GM23338 (cell line): ENCODE results near the gene PNMA1. TPM values are rescaled to one million over a fixed set of nuclear protein-coding genes. Genes with fewer than 3 reads are reported as not detected.

Experiments
- ATAC-seq: fragments of 200-7000 bp; cut with Tn5 transposase; 3 replicates; pipeline ENCODE4 v1.9.1; 2020
- DNase-seq: peaks from one replicate; pipeline ENCODE4 v3.0.0-alpha.2; 2015; ENCODE audit warnings: low spot score
- H2AFZ ChIP-seq: fragments of 200-600 bp; sonication (generic); 2 replicates; pipeline ENCODE4 v1.8.0; 2016; ENCODE audit warnings: antibody characterized with exemption, mild to moderate bottlenecking, moderate library complexity
- H3F3A ChIP-seq: fragments of 200-600 bp; sonication (generic); replicated peaks from 2 replicates; pipeline ENCODE4 v1.8.0; 2017; ENCODE audit warnings: antibody characterized with exemption, mixed run types, low read depth
- H3K27ac ChIP-seq: fragments of 200-600 bp; sonication (generic); 2 replicates; pipeline ENCODE4 v1.6.1; 2016; ENCODE audit warnings: low read depth
- H3K27me3 ChIP-seq: fragments of 200-600 bp; sonication (generic); 2 replicates; pipeline ENCODE4 v1.8.0; 2016; ENCODE audit warnings: mild to moderate bottlenecking, mixed run types, moderate library complexity; ENCODE audit not compliant: insufficient read depth
- H3K36me3 ChIP-seq: fragments of 200-600 bp; sonication (generic); 2 replicates; pipeline ENCODE4 v1.8.0; 2016; ENCODE audit warnings: mild to moderate bottlenecking; ENCODE audit not compliant: insufficient read depth
- H3K4me1 ChIP-seq: fragments of 200-600 bp; sonication (generic); 2 replicates; pipeline ENCODE4 v1.8.0; 2016; ENCODE audit warnings: mild to moderate bottlenecking, moderate library complexity; ENCODE audit not compliant: insufficient read depth
- H3K4me2 ChIP-seq: fragments of 200-600 bp; sonication (generic); 2 replicates; pipeline ENCODE4 v1.7.1; 2017; ENCODE audit warnings: mixed run types
- H3K4me3 ChIP-seq: fragments of 200-600 bp; sonication (generic); 2 replicates; pipeline ENCODE4 v1.6.1; 2016; ENCODE audit warnings: mixed run types
- H3K79me2 ChIP-seq: fragments of 200-600 bp; sonication (generic); replicated peaks from 2 replicates; pipeline ENCODE4 v1.8.0; 2017; ENCODE audit warnings: mild to moderate bottlenecking; ENCODE audit not compliant: insufficient read depth
- H3K9me2 ChIP-seq: fragments of 200-600 bp; sonication (generic); 2 replicates; pipeline ENCODE4 v1.8.0; 2017; ENCODE audit not compliant: insufficient read depth
- H4K20me1 ChIP-seq: fragments of 200-600 bp; sonication (generic); replicated peaks from 2 replicates; pipeline ENCODE4 v1.8.0; 2017; ENCODE audit warnings: mild to moderate bottlenecking; ENCODE audit not compliant: insufficient read depth
- H3K27ac Mint-ChIP-seq: 2 replicates; pipeline ENCODE4 v1.8.0; 2020; ENCODE audit warnings: inconsistent platforms, mild to moderate bottlenecking, moderate library complexity, mixed read lengths
- H3K27me3 Mint-ChIP-seq: 3 replicates; pipeline ENCODE4 v1.8.0; 2022; ENCODE audit warnings: low read depth, mild to moderate bottlenecking, moderate library complexity, mixed read lengths, inconsistent platforms; ENCODE audit not compliant: insufficient read depth, poor library complexity
- H3K36me3 Mint-ChIP-seq: 3 replicates; pipeline ENCODE4 v1.8.0; 2021; ENCODE audit warnings: low read depth, mild to moderate bottlenecking, inconsistent platforms, moderate library complexity, mixed read lengths
- H3K4me1 Mint-ChIP-seq: 3 replicates; pipeline ENCODE4 v1.8.0; 2020; ENCODE audit warnings: mild to moderate bottlenecking, inconsistent platforms, mixed read lengths
- H3K4me3 Mint-ChIP-seq: 3 replicates; pipeline ENCODE4 v1.8.0; 2021; ENCODE audit warnings: moderate library complexity, mild to moderate bottlenecking, inconsistent platforms, mixed read lengths
- H3K9me3 Mint-ChIP-seq: 3 replicates; pipeline ENCODE4 v1.8.0; 2020; ENCODE audit warnings: moderate library complexity, mild to moderate bottlenecking, inconsistent platforms, mixed read lengths
- CREB1 ChIP-seq: fragments of 250-450 bp; sonication (Bioruptor Pico); IDR thresholded peaks from 2 replicates; pipeline ENCODE4 v1.5.0; 2020; ENCODE audit warnings: low read depth, mild to moderate bottlenecking, moderate library complexity
- EZH2 ChIP-seq: fragments of 200-600 bp; sonication (generic); IDR thresholded peaks from one replicate; pipeline ENCODE4 v1.8.0; 2017; ENCODE audit warnings: antibody characterized with exemption, mild to moderate bottlenecking, low read depth; ENCODE audit not compliant: unreplicated experiment
- JUNB ChIP-seq: IDR thresholded peaks from one replicate; pipeline ENCODE4 v1.6.1; 2016; ENCODE audit warnings: antibody characterized with exemption; ENCODE audit not compliant: unreplicated experiment
- NANOG ChIP-seq: IDR thresholded peaks from 2 replicates; pipeline ENCODE4 v1.6.1; 2016; ENCODE audit warnings: antibody characterized with exemption, borderline replicate concordance
- POLR2AphosphoS5 ChIP-seq: IDR thresholded peaks from 2 replicates; pipeline ENCODE4 v1.6.1; 2016; ENCODE audit warnings: antibody characterized with exemption, low read depth
- STAT1 ChIP-seq: IDR thresholded peaks from one replicate; pipeline ENCODE4 v1.6.1; 2016; ENCODE audit warnings: antibody characterized with exemption; ENCODE audit not compliant: unreplicated experiment
- ZNF114 ChIP-seq: fragments of 250-450 bp; sonication (Bioruptor Pico); IDR thresholded peaks from 2 replicates; pipeline ENCODE4 v1.5.0; 2020; ENCODE audit warnings: mild to moderate bottlenecking, moderate library complexity
- ZNF331 ChIP-seq: fragments of 250-450 bp; sonication (Bioruptor Pico); IDR thresholded peaks from 2 replicates; pipeline ENCODE4 v1.5.0; 2020; ENCODE audit warnings: low read depth, mild to moderate bottlenecking, moderate library complexity
- polyA plus RNA-seq: library from polyadenylated mRNA; unstranded; fragments of >200 nt; fragmentation: Nextera tagmentation; extraction: Ambion mirVana; gene quantifications from 2 replicates; pipeline ENCODE4 v1.2.1, GENCODE V29; 2016
- total RNA-seq: library from RNA; depleted of rRNA; stranded (reverse); fragments of >200 nt; shearing (Covaris generic); gene quantifications from 2 replicates; pipeline ENCODE4 v1.2.3, GENCODE V29; 2014
- TF ChIP-seq, protein P1 (sequence below): IDR thresholded peaks from one replicate; pipeline ENCODE4 v1.6.1; 2018; ENCODE audit warnings: antibody characterized with exemption; ENCODE audit not compliant: unreplicated experiment
- TF ChIP-seq, protein P2 (sequence below), 2 experiments: fragments of 200-600 bp in 1 of 2; sonication (generic) in 1 of 2; conservative IDR thresholded peaks; 2 replicates each; pipeline versions ENCODE4 v1.5.1 to v1.6.1; 2016 to 2017; ENCODE audit warnings: antibody characterized with exemption in 2 of 2, low read depth in 2 of 2, mild to moderate bottlenecking in 2 of 2, moderate library complexity in 1 of 2

Gene PNMA1
- total and polyA plus RNA-seq, 2 experiments from 2014 or later = 18.2 to 32.9 TPM

DNA sequence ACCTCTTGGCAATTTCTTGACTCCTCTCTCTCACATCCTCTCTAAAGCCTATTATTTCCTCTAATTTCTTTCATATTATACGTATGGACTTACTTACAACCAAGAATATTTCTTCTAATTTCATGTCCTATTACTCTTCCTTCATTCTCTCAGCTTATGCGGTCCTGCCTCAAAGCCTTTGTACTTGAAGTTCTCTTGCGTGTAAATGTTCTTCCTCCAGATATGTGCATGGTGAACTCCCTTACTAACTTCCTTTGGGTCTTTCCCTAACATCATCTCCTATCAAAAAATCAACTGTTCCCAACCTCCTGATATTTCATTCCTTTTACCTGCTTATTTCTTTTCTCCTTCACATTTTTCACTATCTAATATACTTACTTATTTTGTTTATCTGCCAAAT, 46.3 kb downstream of the PNMA1 start:
- no peak for ATAC-seq
- no peak overlapping the region for H3K4me3 ChIP-seq
- no peak overlapping the region for H3K27ac Mint-ChIP-seq
- peaks cover 2% of the 10 kb centered on the region for H3K27me3 Mint-ChIP-seq
- no peaks in the 10 kb centered on the region for H3K4me1 ChIP-seq
- H3K27me3 ChIP-seq = no peaks in the 10 kb centered on the region
- H3K4me2 ChIP-seq = no peak overlapping the region
- no peak overlapping the region for H3K4me3 Mint-ChIP-seq
- H4K20me1 ChIP-seq = no peaks in the 10 kb centered on the region
- peaks cover 5% of the 10 kb centered on the region; the same call in 2 of the 3 replicates for H3K36me3 Mint-ChIP-seq
- no peaks in the 10 kb centered on the region for H3K79me2 ChIP-seq
- H3K27ac ChIP-seq = no peak overlapping the region
- no peaks in the 10 kb centered on the region for H3K4me1 Mint-ChIP-seq
- TF ChIP-seq POLR2AphosphoS5 (no peak), JUNB (no peak), CREB1 (CRISPR knock-in tag) (no peak), EZH2 (no peak), STAT1 (no peak), NANOG (no peak)
- TF ChIP-seq, protein P1, sequence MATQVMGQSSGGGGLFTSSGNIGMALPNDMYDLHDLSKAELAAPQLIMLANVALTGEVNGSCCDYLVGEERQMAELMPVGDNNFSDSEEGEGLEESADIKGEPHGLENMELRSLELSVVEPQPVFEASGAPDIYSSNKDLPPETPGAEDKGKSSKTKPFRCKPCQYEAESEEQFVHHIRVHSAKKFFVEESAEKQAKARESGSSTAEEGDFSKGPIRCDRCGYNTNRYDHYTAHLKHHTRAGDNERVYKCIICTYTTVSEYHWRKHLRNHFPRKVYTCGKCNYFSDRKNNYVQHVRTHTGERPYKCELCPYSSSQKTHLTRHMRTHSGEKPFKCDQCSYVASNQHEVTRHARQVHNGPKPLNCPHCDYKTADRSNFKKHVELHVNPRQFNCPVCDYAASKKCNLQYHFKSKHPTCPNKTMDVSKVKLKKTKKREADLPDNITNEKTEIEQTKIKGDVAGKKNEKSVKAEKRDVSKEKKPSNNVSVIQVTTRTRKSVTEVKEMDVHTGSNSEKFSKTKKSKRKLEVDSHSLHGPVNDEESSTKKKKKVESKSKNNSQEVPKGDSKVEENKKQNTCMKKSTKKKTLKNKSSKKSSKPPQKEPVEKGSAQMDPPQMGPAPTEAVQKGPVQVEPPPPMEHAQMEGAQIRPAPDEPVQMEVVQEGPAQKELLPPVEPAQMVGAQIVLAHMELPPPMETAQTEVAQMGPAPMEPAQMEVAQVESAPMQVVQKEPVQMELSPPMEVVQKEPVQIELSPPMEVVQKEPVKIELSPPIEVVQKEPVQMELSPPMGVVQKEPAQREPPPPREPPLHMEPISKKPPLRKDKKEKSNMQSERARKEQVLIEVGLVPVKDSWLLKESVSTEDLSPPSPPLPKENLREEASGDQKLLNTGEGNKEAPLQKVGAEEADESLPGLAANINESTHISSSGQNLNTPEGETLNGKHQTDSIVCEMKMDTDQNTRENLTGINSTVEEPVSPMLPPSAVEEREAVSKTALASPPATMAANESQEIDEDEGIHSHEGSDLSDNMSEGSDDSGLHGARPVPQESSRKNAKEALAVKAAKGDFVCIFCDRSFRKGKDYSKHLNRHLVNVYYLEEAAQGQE = no peak
- DNase-seq = no peak
- H3K9me3 Mint-ChIP-seq = no peaks in the 10 kb centered on the region
- no peaks in the 10 kb centered on the region for H3K36me3 ChIP-seq
- no peak overlapping the region for H2AFZ ChIP-seq
- no peaks in the 10 kb centered on the region for H3K9me2 ChIP-seq
- no peaks in the 10 kb centered on the region for H3F3A ChIP-seq

DNA sequence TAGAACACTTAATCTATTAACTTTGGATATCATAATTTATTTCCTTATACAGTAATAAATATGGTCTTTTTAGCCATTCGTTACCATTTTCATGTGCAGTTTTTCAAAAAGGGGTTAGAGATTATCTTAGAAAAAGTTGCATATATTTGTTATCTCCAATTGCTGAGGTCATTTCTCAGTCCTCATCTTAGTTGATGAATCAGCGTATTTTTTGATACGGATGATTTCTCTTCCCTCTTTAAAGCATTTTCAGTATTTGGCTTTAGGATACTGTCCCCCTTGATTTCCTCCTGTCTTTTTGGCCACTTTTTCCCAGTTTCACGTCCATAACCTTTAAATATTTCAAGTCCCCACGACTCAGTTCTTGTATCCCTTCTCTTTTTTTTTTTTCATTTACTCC, 47.6 kb downstream of the PNMA1 start:
- no peaks in the 10 kb centered on the region for H3K79me2 ChIP-seq
- no peak overlapping the region for H2AFZ ChIP-seq
- ATAC-seq (no peak), DNase-seq (no peak)
- peaks cover 6% of the 10 kb centered on the region for H3K27me3 Mint-ChIP-seq
- no peak overlapping the region for H3K4me2 ChIP-seq
- H4K20me1 ChIP-seq = no peaks in the 10 kb centered on the region
- no peaks in the 10 kb centered on the region for H3K9me2 ChIP-seq
- no peaks in the 10 kb centered on the region for H3F3A ChIP-seq
- H3K9me3 Mint-ChIP-seq = no peaks in the 10 kb centered on the region
- no peak overlapping the region for H3K4me3 Mint-ChIP-seq
- H3K27ac Mint-ChIP-seq = peak overlapping the region; percentile 81
- no peak overlapping the region for H3K27ac ChIP-seq
- H3K4me1 Mint-ChIP-seq = no peaks in the 10 kb centered on the region
- H3K36me3 ChIP-seq = no peaks in the 10 kb centered on the region
- no peaks in the 10 kb centered on the region for H3K27me3 ChIP-seq
- no peak overlapping the region for H3K4me3 ChIP-seq
- H3K36me3 Mint-ChIP-seq = peaks cover 9% of the 10 kb centered on the region; the same call in 2 of the 3 replicates
- no peak for TF ChIP-seq ZNF331 (CRISPR knock-in tag)
- TF ChIP-seq, protein P2, sequence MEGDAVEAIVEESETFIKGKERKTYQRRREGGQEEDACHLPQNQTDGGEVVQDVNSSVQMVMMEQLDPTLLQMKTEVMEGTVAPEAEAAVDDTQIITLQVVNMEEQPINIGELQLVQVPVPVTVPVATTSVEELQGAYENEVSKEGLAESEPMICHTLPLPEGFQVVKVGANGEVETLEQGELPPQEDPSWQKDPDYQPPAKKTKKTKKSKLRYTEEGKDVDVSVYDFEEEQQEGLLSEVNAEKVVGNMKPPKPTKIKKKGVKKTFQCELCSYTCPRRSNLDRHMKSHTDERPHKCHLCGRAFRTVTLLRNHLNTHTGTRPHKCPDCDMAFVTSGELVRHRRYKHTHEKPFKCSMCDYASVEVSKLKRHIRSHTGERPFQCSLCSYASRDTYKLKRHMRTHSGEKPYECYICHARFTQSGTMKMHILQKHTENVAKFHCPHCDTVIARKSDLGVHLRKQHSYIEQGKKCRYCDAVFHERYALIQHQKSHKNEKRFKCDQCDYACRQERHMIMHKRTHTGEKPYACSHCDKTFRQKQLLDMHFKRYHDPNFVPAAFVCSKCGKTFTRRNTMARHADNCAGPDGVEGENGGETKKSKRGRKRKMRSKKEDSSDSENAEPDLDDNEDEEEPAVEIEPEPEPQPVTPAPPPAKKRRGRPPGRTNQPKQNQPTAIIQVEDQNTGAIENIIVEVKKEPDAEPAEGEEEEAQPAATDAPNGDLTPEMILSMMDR (conservative IDR thresholded peaks at IDR 0.05; ENCODE audit: low read depth in 2 of 2) = no peak
- TF ChIP-seq POLR2AphosphoS5 = no peak
- no peak for TF ChIP-seq ZNF114 (CRISPR knock-in tag)
- TF ChIP-seq EZH2 = no peak
- no peak for TF ChIP-seq NANOG
- no peak for TF ChIP-seq JUNB
- H3K4me1 ChIP-seq = no peaks in the 10 kb centered on the region
